Astrocyte of the hippocampus (primary cell): ENCODE results near the gene PRKCZ.
A peak's percentile ranks its signal among the peaks of the same experiment; 100 is the strongest.

ENCODE experiments used
- DNase-seq: peaks from one replicate; pipeline ENCODE4 v3.0.0; 2011; ENCODE audit warnings: low read depth, low spot score

PRKCZ gene

GRCh38 chr1:2045468-2046173 is 4.6 kb upstream of the PRKCZ start:
- no peak for DNase-seq

- DNase-seq = peak; percentile 62
Observed at GRCh38 chr1:2046174-2046917, 3.9 kb upstream of the PRKCZ start.

GRCh38 chr1:2046953-2047748 is 3.1 kb upstream of the PRKCZ start:
- no peak for DNase-seq

GRCh38 chr1:2047749-2048729 is 2.2 kb upstream of the PRKCZ start:
- DNase-seq = no peak

GRCh38 chr1:2049225-2049717 is 940 bp upstream of the PRKCZ start:
- DNase-seq = peak; percentile 60

GRCh38 chr1:2050461-2050792 is 216 bp downstream of the PRKCZ start:
- DNase-seq = no peak

- peak; percentile 48 for DNase-seq
Observed at GRCh38 chr1:2050793-2051682, 827 bp downstream of the PRKCZ start.

- DNase-seq = no peak
Observed at GRCh38 chr1:2052054-2052679, 2.0 kb downstream of the PRKCZ start.

- no peak for DNase-seq
Observed at GRCh38 chr1:2052756-2053155, 2.5 kb downstream of the PRKCZ start.

- DNase-seq = no peak
Observed at GRCh38 chr1:2053217-2053616, 3.0 kb downstream of the PRKCZ start.

GRCh38 chr1:2053784-2054376 is 3.7 kb downstream of the PRKCZ start:
- DNase-seq = no peak

- DNase-seq = no peak
Observed at GRCh38 chr1:2054560-2054959, 4.3 kb downstream of the PRKCZ start.

GRCh38 chr1:2055911-2056575 is 5.8 kb downstream of the PRKCZ start:
- no peak for DNase-seq

- no peak for DNase-seq
Observed at GRCh38 chr1:2056955-2057590, 6.9 kb downstream of the PRKCZ start.

- DNase-seq = no peak
Observed at GRCh38 chr1:2059290-2059953, 9.2 kb downstream of the PRKCZ start.

GRCh38 chr1:2060072-2060471 is 9.9 kb downstream of the PRKCZ start:
- DNase-seq = no peak

GRCh38 chr1:2060535-2060934 is 10.3 kb downstream of the PRKCZ start:
- no peak for DNase-seq
